Ascending aorta (tissue), 2 donors: ENCODE results near the gene PASD1. TPM values are rescaled to one million over a fixed set of nuclear protein-coding genes. Genes with fewer than 3 reads are reported as not detected.
"Not testable (repeated sequence)": the region's sequence is repeated elsewhere in the genome, so short reads cannot be mapped to it uniquely, and the experiment has no call there.

Source experiments
- DNase-seq, 2 donors: peaks; one replicate each; pipeline ENCODE4 v3.0.0-alpha.2; 2019; ENCODE audit warnings: low spot score in 2 of 2
- H3K27ac ChIP-seq, 2 donors: fragments of 200-600 bp; sonication (generic); one replicate each; pipeline ENCODE4 v1.5.1; 2016 to 2017; ENCODE audit warnings: mild to moderate bottlenecking in 1 of 2
- H3K27me3 ChIP-seq: fragments of 200-600 bp; sonication (generic); one replicate; pipeline ENCODE4 v1.5.1; 2017
- H3K36me3 ChIP-seq, 2 donors: fragments of 200-600 bp; sonication (generic); one replicate each; pipeline ENCODE4 v1.5.1; 2016
- H3K4me1 ChIP-seq, 2 donors: fragments of 200-600 bp; sonication (generic); one replicate each; pipeline ENCODE4 v1.5.1; 2016 to 2017; ENCODE audit warnings: mild to moderate bottlenecking in 1 of 2
- H3K4me3 ChIP-seq, 2 donors: fragments of 200-600 bp; sonication (generic); one replicate each; pipeline ENCODE4 v1.5.1; 2016 to 2017; ENCODE audit warnings: mild to moderate bottlenecking in 1 of 2
- H3K9me3 ChIP-seq, 2 donors: fragments of 200-600 bp; sonication (generic); one replicate each; pipeline ENCODE4 v1.5.1; 2016
- CTCF ChIP-seq, 3 experiments: fragments of 200-600 bp in 2 of 3; fragments of 450-650 bp in 1 of 3; sonication (generic) in 2 of 3; IDR thresholded peaks; one replicate each; pipeline ENCODE4 v1.5.1; 2016 to 2019; ENCODE audit warnings: antibody characterized with exemption in 3 of 3, mild to moderate bottlenecking in 1 of 3, moderate library complexity in 1 of 3
- intact Hi-C: fragments of 100-400 bp; cut with DNase I; formaldehyde crosslinking; loops from one replicate; pipeline ENCODE4 v1.15.1; 2023
- total RNA-seq: library from RNA; depleted of rRNA; stranded (reverse); fragments of >200 nt; gene quantifications from one replicate; pipeline ENCODE4 v1.1.0, GENCODE V29; 2016

Gene PASD1
- total RNA-seq, 1 donor from 2014 or later, result not detected

GRCh38 chrX:151536571-151536970, 26.9 kb upstream of the PASD1 start:
- no peaks in the 10 kb centered on the region for H3K36me3 ChIP-seq
- H3K4me1 ChIP-seq, result no peaks in the 10 kb centered on the region
- H3K27me3 ChIP-seq, result no peaks in the 10 kb centered on the region
- TF ChIP-seq CTCF (IDR thresholded peaks at IDR 0.05), result no peak
- intact Hi-C loops, result no loop called here
- H3K27ac ChIP-seq, result no peak overlapping the region
- DNase-seq, result no peak
- H3K4me3 ChIP-seq, result no peak overlapping the region
- no peaks in the 10 kb centered on the region for H3K9me3 ChIP-seq

- intact Hi-C loops, result no loop called here
- DNase-seq, result no peak
- Histone ChIP-seq H3K27ac (no peak overlapping the region), H3K9me3 (no peaks in the 10 kb centered on the region), H3K27me3 (no peaks in the 10 kb centered on the region), H3K36me3 (no peaks in the 10 kb centered on the region), H3K4me3 (no peak overlapping the region), H3K4me1 (no peaks in the 10 kb centered on the region)
- TF ChIP-seq CTCF (IDR thresholded peaks at IDR 0.05), result no peak
These were observed 25.9 kb upstream of the PASD1 start for GRCh38 chrX:151537572-151537971.

- Histone ChIP-seq H3K4me1 (no peaks in the 10 kb centered on the region), H3K4me3 (no peak overlapping the region), H3K27me3 (no peaks in the 10 kb centered on the region), H3K9me3 (no peaks in the 10 kb centered on the region), H3K36me3 (no peaks in the 10 kb centered on the region), H3K27ac (no peak overlapping the region)
- DNase-seq, result no peak
- no peak for TF ChIP-seq CTCF (IDR thresholded peaks at IDR 0.05)
- intact Hi-C loops, result no loop called here
These were observed 25.0 kb upstream of the PASD1 start for GRCh38 chrX:151538190-151539122.

GRCh38 chrX:151543706-151544105, 19.8 kb upstream of the PASD1 start:
- intact Hi-C loops, result no loop called here
- H3K9me3 ChIP-seq, result no peaks in the 10 kb centered on the region
- H3K4me3 ChIP-seq, result no peak overlapping the region
- DNase-seq, result no peak
- H3K4me1 ChIP-seq, result no peaks in the 10 kb centered on the region
- no peaks in the 10 kb centered on the region for H3K27me3 ChIP-seq
- TF ChIP-seq CTCF (IDR thresholded peaks at IDR 0.05), result no peak
- H3K27ac ChIP-seq, result no peak overlapping the region
- H3K36me3 ChIP-seq, result no peaks in the 10 kb centered on the region

- H3K4me3 ChIP-seq, H3K9me3 ChIP-seq, H3K4me1 ChIP-seq, H3K27me3 ChIP-seq, intact Hi-C loops, H3K36me3 ChIP-seq, DNase-seq, H3K27ac ChIP-seq: not testable (repeated sequence)
These were observed 17.2 kb upstream of the PASD1 start for GRCh38 chrX:151546226-151546625.

- intact Hi-C loops, result not testable (repeated sequence)
These were observed 12.3 kb upstream of the PASD1 start for GRCh38 chrX:151551176-151551575.

More at GRCh38 chrX:151551176-151551575, 12.3 kb upstream of the PASD1 start:
- DNase-seq, H3K9me3 ChIP-seq, H3K4me3 ChIP-seq, H3K27ac ChIP-seq, H3K36me3 ChIP-seq, H3K27me3 ChIP-seq, H3K4me1 ChIP-seq: not testable (repeated sequence)
